A549 (cell line): ENCODE measurements around the gene GOLGA2.

Source experiments
- CEBPB ChIP-seq, 2 experiments: fragments of >200 bp in 1 of 2; sonication (Bioruptor Twin) in 1 of 2; formaldehyde crosslinking in 1 of 2; IDR thresholded peaks; 2 replicates each; pipeline ENCODE4 v1.6.1; 2012 to 2016
- EP300 ChIP-seq, 2 experiments: fragments of >200 bp; sonication (Bioruptor Twin); formaldehyde crosslinking; IDR thresholded peaks; 2 replicates in 1 of 2; 3 replicates in 1 of 2; pipeline ENCODE4 v1.6.1; 2016 to 2017
- JUNB ChIP-seq: fragments of >200 bp; sonication (Bioruptor Twin); formaldehyde crosslinking; IDR thresholded peaks from 2 replicates; pipeline ENCODE4 v1.6.1; 2016
- KDM1A ChIP-seq: fragments of 200-600 bp; sonication (generic); IDR thresholded peaks from 2 replicates; pipeline ENCODE4 v1.6.1; 2016; ENCODE audit warnings: low read depth, mild to moderate bottlenecking
- MYC ChIP-seq: IDR thresholded peaks from 2 replicates; pipeline ENCODE4 v1.6.1; 2012; ENCODE audit warnings: mild to moderate bottlenecking, inconsistent platforms, low read length, improper control_type of control experiment, borderline replicate concordance
- NR3C1 ChIP-seq: fragments of >200 bp; sonication (Bioruptor Twin); formaldehyde crosslinking; IDR thresholded peaks from 3 replicates; pipeline ENCODE4 v1.6.1; 2017
- POLR2A ChIP-seq: IDR thresholded peaks from 2 replicates; pipeline ENCODE4 v1.6.1; 2012; ENCODE audit warnings: mild to moderate bottlenecking, low read length
- POLR2AphosphoS2 ChIP-seq: conservative IDR thresholded peaks from 2 replicates; pipeline ENCODE4 v1.6.1; 2012; ENCODE audit warnings: low read length, improper control_type of control experiment, inconsistent platforms
- RAD21 ChIP-seq, 2 experiments: fragments of >200 bp in 1 of 2; sonication (Bioruptor Twin) in 1 of 2; formaldehyde crosslinking in 1 of 2; IDR thresholded peaks in 1 of 2; conservative IDR thresholded peaks in 1 of 2; 2 replicates in 1 of 2; 3 replicates in 1 of 2; pipeline ENCODE4 v1.6.1; 2012 to 2018; ENCODE audit warnings: inconsistent platforms in 1 of 2
- RCOR1 ChIP-seq: fragments of 150-350 bp; IDR thresholded peaks from 2 replicates; pipeline ENCODE4 v1.6.1; 2014; ENCODE audit warnings: antibody characterized with exemption, low read length, low read depth
- TF ChIP-seq, protein P1 (sequence below): fragments of 150-350 bp; IDR thresholded peaks from 2 replicates; pipeline ENCODE4 v1.6.1; 2014; ENCODE audit warnings: low read depth, mild to moderate bottlenecking, low read length
- TF ChIP-seq, protein P2 (sequence below): fragments of >200 bp; sonication (Bioruptor Twin); formaldehyde crosslinking; IDR thresholded peaks from 3 replicates; pipeline ENCODE4 v1.5.1; 2016
- TF ChIP-seq, protein P3 (sequence below): fragments of 200-600 bp; sonication (generic); IDR thresholded peaks from 2 replicates; pipeline ENCODE4 v1.6.1; 2016; ENCODE audit warnings: antibody characterized with exemption, mild to moderate bottlenecking, moderate library complexity
- TF ChIP-seq, protein P4 (sequence below): fragments of 450-650 bp; IDR thresholded peaks from 2 replicates; pipeline ENCODE4 v1.6.1; 2014; ENCODE audit warnings: antibody characterized with exemption

DNA sequence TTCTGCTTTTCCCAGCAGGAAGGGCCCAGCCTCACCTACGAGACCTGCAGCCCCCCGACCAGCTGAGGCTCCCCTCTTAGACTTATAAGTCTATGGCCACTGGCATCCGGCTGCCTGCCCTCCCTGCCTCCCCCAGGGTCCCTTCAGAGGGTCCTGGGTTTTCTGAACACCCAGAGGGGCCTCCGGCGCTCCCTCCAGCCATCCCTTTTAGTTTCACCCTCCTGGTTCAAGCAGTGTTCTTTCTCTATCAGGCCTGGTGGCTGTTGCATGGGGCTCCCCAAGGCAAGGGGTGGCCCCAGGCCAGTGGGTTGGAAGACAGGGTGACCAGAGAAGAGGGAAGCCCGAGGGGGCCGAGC is 21.8 kb downstream of the GOLGA2 start:
- TF ChIP-seq RAD21 (conservative IDR thresholded peaks at IDR 0.05 in 1 of 2, IDR thresholded peaks at IDR 0.05 in 1 of 2) = no peak
- TF ChIP-seq, protein P1, sequence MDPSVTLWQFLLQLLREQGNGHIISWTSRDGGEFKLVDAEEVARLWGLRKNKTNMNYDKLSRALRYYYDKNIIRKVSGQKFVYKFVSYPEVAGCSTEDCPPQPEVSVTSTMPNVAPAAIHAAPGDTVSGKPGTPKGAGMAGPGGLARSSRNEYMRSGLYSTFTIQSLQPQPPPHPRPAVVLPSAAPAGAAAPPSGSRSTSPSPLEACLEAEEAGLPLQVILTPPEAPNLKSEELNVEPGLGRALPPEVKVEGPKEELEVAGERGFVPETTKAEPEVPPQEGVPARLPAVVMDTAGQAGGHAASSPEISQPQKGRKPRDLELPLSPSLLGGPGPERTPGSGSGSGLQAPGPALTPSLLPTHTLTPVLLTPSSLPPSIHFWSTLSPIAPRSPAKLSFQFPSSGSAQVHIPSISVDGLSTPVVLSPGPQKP = no peak
- TF ChIP-seq KDM1A = no peak
- TF ChIP-seq, protein P2, sequence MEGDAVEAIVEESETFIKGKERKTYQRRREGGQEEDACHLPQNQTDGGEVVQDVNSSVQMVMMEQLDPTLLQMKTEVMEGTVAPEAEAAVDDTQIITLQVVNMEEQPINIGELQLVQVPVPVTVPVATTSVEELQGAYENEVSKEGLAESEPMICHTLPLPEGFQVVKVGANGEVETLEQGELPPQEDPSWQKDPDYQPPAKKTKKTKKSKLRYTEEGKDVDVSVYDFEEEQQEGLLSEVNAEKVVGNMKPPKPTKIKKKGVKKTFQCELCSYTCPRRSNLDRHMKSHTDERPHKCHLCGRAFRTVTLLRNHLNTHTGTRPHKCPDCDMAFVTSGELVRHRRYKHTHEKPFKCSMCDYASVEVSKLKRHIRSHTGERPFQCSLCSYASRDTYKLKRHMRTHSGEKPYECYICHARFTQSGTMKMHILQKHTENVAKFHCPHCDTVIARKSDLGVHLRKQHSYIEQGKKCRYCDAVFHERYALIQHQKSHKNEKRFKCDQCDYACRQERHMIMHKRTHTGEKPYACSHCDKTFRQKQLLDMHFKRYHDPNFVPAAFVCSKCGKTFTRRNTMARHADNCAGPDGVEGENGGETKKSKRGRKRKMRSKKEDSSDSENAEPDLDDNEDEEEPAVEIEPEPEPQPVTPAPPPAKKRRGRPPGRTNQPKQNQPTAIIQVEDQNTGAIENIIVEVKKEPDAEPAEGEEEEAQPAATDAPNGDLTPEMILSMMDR = no peak
- TF ChIP-seq, protein P3, sequence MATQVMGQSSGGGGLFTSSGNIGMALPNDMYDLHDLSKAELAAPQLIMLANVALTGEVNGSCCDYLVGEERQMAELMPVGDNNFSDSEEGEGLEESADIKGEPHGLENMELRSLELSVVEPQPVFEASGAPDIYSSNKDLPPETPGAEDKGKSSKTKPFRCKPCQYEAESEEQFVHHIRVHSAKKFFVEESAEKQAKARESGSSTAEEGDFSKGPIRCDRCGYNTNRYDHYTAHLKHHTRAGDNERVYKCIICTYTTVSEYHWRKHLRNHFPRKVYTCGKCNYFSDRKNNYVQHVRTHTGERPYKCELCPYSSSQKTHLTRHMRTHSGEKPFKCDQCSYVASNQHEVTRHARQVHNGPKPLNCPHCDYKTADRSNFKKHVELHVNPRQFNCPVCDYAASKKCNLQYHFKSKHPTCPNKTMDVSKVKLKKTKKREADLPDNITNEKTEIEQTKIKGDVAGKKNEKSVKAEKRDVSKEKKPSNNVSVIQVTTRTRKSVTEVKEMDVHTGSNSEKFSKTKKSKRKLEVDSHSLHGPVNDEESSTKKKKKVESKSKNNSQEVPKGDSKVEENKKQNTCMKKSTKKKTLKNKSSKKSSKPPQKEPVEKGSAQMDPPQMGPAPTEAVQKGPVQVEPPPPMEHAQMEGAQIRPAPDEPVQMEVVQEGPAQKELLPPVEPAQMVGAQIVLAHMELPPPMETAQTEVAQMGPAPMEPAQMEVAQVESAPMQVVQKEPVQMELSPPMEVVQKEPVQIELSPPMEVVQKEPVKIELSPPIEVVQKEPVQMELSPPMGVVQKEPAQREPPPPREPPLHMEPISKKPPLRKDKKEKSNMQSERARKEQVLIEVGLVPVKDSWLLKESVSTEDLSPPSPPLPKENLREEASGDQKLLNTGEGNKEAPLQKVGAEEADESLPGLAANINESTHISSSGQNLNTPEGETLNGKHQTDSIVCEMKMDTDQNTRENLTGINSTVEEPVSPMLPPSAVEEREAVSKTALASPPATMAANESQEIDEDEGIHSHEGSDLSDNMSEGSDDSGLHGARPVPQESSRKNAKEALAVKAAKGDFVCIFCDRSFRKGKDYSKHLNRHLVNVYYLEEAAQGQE = no peak
- TF ChIP-seq EP300 (IDR thresholded peaks at IDR 0.05) = no peak
- TF ChIP-seq, protein P4, sequence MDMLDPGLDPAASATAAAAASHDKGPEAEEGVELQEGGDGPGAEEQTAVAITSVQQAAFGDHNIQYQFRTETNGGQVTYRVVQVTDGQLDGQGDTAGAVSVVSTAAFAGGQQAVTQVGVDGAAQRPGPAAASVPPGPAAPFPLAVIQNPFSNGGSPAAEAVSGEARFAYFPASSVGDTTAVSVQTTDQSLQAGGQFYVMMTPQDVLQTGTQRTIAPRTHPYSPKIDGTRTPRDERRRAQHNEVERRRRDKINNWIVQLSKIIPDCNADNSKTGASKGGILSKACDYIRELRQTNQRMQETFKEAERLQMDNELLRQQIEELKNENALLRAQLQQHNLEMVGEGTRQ = no peak
- TF ChIP-seq RCOR1 = no peak
- TF ChIP-seq CEBPB (IDR thresholded peaks at IDR 0.05) = no peak
- no peak for TF ChIP-seq JUNB
- no peak for TF ChIP-seq MYC
- no peak for TF ChIP-seq POLR2A
- TF ChIP-seq POLR2AphosphoS2 = no peak
- no peak for TF ChIP-seq NR3C1
